HG03280 (cell line): ENCODE data around the gene MYCL.
A peak's percentile ranks its signal among the peaks of the same experiment; 100 is the strongest.
"Not testable (repeated sequence)": the region's sequence is repeated elsewhere in the genome, so short reads cannot be mapped to it uniquely, and the experiment has no call there.

ENCODE experiments used
- ATAC-seq: cut with Tn5 transposase; IDR thresholded peaks from one replicate; pipeline ENCODE4 v1.9.1; 2021; ENCODE audit warnings: mild to moderate bottlenecking, moderate library complexity; ENCODE audit not compliant: unreplicated experiment

Gene MYCL

DNA sequence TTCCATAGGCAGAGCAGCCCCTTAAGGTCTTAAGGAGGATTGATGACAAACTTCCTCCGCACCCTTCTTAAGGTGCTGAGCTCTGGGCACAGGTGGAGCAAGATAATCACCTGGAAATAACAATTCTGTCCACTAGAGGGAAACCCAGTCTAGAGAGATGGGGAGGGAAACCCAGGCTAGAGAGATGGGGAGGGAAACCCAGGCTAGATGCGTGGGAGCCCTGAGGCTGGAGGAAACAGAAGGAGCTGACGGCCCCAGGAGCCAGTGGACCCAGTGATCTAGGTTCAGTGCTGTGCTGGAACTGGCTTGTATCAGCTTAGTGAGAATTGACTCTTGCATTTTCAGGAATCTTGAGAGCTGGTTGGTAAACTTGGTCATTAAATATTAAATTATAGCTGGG is 17.8 kb upstream of the MYCL start:
- peak; percentile 74 for ATAC-seq

DNA sequence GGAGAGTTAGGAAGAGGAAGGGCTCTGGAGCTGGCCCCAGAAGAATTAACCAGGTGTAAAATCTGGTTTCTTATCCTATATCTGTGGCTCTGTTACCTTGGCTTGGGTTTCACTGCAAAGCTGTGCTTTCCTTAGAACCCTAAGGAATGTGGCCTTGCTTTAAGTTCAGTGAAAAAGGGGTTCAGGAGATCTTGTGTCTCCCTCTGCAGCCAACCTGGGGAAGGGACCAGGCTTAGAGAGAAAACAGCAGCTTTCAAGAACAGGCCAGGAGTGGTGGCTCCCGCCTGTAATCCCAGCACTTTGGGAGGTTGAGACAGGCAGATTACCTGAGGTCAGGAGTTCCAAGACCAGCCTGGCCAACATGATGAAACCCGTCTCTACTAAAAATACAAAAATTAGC is 16.1 kb upstream of the MYCL start:
- ATAC-seq, result no peak

DNA sequence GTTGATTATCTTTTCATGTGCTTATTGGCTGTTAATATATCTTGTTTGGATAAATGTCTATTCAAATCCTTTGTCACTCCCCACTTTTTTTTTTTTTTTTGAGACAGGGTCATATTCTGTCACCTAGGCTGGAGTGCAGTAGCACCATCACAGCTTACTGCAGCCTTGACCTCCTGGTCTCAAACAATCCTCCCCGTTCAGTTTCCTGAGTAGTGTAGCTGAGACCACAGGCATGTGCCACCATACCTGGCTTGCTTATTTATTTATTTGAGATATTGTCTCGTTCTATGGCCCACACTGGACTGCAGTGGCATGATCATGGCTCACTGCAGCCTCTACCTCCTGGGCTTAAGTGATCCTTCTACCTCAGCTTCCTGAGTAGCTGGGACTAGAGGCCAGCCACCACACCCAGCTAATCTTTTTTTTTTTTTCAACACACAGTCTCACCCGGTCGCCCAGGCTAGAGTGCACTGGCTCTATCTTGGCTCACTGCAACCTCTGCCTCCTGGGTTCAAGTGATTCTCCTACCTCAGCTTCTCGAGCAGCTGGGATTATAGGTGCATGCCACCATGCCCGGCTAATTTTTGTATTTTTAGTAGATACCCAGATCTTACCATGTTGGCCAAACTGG is 13.9 kb upstream of the MYCL start:
- ATAC-seq, result no peak

DNA sequence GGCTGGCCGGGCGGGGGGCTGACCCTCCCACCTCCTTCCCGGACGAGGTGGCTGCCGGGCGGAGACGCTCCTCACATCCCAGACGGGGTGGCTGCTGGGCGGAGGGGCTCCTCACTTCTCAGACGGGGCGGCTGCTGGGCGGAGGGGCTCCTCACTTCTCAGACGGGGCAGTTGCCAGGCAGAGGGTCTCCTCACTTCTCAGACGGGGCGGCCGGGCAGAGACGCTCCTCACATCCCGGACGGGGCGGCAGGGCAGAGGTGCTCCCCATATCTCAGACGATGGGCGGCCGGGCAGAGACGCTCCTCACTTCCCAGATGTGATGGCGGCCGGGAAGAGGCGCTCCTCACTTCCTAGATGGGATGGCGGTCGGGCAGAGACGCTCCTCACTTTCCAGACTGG is 11.4 kb upstream of the MYCL start:
- ATAC-seq, result not testable (repeated sequence)

DNA sequence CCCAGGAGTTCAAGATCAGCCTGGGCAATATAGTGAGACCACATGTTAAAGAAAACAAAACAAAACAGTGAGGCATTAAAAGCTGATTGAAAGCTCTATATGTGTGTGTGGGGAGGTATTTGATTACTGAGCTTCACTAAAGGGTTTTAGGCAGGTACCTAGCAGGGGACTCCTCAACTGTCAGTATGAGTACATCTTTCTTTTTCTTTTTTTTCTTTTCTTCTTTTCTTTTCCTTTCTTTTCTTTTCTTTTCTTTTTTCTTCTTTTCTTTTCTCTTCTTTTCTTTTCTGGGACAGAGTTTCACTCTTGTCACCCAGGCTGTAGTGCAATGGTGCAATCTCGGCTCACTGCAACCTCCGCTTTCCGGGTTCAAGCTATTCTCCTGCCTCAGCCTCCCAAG is 8.5 kb upstream of the MYCL start:
- no peak for ATAC-seq

DNA sequence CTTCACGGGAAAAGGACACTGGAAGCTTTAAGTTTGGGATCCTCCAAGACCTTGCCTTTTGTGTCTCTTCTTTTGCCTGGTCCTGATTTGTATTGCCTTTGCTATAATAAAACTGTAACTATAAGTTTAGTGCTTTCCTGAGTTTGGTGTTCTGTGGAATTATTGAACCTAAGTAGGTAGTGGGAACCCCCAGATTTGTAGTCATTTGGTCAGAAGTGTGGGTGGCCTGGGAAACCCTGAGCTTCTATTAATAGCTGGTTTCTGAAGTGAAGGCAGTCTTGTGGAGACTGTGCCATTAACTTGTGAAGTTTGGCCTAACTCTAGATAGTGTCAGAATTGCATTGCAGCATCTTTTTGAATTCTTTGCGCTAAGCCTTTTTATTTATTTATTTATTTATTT is 6.8 kb upstream of the MYCL start:
- ATAC-seq, result no peak

DNA sequence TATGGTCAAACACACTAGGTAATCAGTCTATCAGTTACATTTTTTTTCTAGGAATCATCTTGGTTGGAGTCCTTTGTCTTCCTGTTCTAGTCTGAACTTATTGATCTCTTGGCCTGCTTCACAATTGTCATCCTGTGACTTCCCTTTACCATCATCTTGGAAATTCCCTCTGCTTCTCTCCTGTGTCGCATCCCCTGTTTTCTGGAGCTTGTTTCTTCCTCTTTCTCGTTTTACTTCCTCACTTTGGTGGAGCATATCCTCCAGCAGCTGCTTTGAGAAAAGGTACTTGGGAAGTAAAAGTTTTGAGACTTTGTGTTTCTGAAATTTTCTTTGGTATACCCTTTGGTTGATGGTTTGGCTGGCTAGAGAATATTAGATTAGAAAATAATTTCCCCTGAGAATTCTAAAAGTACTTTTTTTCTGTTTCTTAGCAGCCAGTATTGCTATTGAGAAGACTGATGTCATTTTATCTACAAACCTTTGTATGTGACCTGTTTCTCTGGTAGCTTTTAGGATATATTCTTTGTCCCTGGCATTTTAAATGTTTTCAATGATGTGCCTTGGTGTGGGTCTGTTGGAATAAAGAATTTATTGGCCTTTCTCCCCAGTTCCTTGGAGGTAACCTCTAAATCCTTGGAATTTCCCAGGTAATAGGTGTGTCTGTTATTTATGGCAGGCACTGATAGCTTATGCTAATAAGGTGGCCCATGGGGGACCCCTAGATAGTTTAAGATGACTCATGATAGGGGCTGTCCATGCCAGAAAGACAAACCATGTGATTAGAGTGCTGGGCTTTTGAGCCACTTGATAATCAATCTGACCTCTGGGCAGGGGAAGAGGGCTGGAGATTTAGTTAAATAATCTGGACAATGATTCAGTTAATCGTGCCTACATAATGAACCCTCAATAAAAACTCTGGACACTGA is 6.1 kb upstream of the MYCL start:
- ATAC-seq, result no peak

DNA sequence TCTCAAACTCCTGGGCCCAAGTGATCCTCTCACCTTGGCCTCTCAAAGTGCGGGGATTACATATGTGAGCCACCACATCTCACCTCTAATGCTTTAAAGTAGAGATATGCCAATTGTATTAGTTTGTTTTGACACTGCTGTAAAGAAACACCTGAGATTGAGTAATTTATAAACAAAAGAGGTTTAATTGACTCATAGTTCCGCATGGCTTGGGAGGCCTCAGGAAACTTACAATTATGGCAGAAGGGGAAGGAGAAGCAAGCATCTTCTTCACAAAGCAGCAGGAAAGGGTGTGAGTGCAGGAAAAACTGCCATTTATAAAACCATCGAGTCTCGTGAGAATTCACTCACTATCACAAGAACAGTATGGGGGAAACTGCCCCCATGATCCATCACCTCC is 3.5 kb upstream of the MYCL start:
- no peak for ATAC-seq

DNA sequence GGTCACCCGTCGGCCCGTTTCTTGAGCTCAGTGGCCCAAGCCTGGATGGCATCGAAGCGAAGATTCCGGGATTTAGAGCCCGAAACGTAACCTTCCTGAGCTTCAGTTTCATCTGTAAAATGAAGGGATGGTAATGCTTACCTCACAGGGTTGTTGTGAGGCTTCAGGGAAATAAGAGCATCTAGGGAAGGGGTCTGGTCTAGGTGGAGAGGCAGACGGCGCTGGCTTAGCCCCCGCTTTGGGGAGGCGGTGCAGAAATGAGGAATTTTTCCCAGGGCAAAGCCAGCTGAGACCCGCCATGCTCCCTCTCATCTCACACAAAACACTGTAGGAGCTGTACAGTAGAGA is 717 bp upstream of the MYCL start:
- ATAC-seq, result no peak

DNA sequence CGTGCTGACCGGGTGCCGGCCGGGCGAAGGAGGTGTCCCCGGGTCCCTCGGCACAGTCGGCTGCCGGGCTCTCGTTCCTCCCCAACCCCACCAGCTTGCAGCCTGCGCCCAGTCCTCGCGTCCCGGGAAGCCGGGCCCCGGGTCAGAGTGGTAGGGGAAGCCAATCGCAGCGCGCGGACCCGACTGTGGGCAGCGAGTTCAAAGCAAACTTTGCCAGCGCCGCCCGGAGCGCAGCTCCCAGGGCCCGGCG is 328 bp downstream of the MYCL start:
- no peak for ATAC-seq

DNA sequence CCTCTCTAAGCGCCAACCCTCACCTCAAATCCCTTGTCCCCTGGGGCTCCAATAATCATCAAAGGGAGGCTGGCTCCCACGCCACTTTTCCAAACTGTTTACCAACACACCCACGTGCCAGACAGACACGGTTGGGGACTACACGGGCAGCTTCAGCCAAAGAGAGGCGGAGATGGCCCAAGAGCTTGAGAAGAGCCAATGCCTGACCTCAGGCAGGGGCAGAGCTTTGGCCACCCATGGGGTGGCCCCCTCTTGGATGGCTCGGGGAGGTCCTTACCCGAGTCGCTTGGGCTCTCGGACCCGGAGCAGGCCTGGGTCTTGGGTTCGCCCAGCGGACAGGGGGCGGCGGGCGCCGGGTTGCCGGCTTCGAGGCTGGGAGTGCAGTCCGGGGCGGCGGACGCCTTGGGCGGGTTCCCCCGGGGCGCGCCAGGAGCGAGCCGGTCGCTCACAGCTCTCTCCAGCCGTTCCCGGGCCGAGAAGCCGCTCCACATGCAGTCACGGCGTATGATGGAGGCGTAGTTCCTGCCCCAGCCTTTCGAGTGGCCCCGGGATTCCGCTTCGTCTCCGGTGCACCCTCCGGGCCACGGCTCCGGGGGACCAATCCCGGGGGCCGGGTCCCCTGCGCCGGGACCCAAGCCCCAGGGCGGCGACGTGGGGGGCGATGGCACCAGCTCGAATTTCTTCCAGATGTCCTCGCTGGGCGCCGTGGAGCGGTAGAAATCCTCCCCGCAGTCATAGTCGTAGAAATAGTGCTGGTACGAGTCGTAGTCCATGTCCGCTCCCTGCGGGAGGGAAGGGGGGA is 854 bp downstream of the MYCL start:
- peak; percentile 5 for ATAC-seq

DNA sequence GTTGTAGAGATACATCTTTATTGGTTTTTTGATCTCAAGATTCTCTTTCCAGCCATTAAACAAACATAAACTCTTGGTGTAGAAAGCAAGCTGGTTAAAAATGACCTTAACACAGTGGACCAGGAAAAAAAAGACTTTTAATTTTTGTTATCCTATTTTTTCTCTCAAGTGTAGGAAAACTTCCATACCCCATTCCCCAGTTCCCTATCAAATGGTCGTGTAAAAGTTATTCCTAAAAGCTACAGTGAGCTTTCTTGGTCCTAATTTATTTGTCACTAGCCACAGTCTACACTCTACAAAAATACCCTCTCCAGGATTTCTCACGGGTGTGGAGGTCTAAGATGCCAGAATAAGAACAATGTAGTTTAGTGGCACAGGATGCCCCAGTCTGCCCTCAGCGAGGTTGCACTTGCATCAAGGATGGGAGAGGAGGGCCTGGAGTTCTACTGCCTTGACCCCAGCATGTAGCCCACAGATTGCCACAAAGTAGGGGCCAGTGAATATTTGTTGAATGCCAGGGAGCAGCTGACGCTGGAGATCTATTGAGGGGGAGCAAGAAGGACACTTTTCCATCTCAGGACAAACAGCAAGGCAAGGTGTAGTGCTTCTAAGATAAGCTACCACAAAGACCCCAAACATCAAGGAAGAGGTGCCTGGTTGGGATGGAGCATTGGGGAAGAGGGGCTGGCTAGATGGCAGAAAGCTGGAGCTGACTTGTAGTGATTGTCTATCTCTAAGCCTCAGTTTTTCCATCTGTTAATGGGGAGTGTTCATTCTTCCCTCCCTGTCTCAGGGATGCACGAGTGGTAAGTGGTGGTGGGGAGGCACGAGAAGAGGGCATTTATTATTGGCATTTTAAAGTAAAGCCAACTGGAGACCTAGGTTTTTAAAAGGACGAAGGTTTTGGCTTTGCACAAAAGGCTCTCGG is 1.8 kb downstream of the MYCL start:
- no peak for ATAC-seq

DNA sequence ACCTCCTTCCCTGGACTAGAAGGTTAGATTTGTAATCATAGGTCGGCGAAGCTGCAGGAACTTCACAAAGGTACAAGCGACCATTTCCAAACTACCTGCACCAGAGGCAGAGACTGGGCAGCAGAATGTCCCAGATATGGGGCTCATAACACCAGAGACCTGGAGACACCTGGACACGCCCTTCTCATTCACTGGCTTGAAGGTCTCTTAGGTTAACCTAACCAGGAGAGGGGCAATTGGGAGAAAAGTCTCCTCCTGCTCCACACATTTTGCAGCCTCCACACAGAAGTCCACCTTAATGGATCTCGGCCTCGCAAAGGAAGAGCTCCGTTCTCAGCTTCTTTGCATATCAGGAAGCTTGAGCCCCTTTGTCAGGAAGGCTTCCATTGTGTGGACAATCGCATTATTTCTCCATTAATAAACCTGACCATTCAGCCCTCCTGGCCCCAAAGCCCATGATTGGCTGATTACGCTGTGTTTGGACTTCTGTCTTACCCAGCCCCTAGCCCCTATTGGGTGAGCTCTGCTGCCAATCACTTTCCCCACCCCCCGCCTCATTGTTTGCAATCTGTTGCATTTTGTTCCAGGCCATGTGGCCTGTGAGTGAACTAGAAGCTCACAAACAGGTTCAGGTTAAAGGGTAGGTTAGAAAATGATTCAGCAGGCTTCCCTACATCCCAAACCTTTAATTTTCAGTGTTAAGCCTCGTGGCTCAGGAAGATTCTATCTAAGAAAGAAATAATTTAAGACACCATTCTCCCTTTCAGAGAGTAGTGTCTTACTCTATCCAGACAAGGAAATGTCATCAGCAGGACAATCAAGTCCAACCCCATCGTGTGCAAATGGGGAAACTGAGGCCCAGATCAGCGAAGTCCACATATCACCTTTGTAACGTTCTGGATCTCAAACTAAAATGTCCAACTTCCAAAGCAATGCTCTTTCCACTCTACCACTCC is 2.8 kb downstream of the MYCL start:
- no peak for ATAC-seq

DNA sequence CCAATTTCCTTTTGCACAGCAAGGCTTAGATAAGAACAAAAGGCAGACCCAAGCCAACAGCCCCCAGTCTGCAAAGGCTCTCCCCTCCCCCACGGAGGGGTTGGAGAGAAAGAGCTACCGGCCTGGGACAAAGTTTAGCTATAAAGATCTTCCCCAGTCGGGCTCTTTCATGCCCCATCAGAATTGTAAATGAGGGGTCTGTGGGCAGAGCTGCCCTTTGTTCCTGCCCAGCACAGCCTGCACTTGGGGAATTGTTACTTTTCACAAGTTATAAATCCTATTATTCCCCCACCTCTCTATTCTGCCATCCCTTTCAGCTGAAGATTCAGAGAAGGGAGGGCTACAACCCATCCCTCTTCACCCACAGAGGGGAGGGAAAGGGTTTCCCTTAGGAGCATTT is 3.5 kb downstream of the MYCL start:
- no peak for ATAC-seq

DNA sequence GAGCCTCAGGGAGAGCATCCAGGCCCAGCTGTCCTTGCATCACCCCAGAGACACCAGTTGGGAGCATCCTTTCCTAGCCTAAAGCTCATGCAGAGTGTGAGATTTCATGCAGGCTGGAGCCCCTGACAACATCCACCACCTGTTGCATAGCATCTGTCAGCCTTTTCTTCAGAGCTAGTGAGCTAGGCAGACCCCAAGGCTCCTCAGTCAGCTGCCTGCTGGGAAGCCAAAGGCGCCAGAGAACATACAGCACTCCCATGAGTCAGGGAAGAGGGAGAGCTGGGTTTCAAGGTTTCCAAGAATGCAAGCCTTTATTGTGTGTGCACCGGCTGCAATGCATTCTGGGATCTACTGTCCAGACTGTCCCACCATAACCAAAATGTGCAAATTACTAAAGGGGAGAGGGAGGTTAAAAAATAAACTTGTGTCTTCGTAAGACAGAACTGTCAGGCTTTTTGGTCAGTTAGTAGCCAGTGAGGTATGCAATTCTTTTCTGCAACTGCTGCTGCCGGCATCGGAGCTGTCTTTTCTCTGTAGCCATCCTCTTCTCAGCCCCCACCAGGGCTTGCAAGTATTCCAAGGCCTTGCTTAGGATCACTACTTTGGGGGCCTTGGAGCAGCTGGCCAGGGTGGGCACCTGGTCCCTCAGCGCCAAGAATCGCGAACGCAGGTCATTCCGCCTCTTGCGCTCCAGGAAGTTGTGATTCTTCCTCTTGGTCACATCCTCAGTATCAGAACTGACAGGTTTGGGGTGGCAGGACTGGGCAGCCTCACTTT is 4.6 kb downstream of the MYCL start:
- ATAC-seq, result no peak

DNA sequence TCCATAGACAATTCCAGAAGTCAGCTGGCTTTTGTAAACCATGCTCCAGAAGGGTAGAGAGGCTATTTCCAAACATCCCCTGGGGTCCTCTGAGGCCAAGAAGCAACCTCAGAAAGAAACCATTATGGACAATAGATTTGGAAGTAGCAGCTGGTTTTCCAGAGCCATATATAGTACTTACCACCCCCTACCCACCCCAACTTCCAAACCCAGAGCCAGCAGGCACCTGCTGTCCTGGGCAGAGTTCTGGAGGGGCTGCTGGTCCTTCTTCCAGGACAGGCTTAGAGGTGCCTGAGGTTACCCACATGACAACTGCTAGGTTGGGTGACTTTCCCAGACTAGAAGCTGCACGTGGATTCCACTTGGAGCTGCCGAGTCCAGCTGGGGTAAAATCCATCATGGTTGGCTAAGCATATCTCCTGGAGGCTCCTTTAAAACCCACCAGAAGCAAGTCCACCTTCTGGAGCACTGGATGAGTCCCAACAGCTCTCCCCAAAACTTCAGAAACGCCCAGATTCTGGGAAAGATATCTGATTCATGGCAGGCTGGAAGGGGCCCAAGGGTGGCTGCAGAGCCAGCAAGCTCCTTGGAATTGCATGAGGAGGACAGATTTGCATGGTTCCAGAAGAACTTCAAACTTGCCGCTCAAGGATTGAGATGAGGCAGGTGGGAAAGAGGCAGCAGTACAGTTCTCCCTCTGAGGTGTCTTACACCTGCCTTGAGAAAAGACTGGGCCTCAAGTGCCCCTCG is 5.8 kb downstream of the MYCL start:
- ATAC-seq, result no peak

DNA sequence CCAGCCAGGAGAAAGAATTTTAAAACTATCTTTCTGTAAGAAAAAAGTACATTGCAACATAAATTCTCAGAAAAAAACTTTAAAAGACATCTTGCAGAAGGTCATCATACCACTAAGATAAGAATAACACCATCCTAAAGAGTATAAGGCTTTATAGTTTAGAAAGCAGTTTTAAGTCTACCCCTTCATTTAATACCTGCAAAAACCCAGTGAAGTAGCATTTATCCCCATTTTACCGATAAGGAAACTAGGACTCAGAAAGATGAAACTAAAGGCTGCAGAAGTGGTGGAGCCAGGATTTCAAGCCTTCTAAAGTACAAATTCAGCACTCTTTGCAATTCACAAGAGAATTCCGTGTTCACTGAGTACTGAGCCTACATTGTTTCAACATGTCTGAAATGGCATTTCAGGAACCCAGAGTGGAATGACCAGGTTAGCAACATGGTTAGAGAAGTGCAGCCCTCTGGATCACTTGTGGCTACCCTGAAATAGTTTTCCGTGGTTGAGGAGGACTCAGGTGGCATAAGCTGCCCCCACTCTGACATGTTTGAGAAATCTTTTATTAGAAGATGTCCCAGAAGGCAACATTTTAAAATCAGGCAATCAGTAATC is 6.7 kb downstream of the MYCL start:
- ATAC-seq, result no peak
